ENCODE data around the gene MATN1. TPM values are rescaled to one million over a fixed set of nuclear protein-coding genes. Genes with fewer than 3 reads are reported as not detected.

MATN1 gene
- polyA plus RNA-seq, 2 of the 4 experiments (the other 2 are of a cell fraction): 0.05 to 0.17 TPM

DNA sequence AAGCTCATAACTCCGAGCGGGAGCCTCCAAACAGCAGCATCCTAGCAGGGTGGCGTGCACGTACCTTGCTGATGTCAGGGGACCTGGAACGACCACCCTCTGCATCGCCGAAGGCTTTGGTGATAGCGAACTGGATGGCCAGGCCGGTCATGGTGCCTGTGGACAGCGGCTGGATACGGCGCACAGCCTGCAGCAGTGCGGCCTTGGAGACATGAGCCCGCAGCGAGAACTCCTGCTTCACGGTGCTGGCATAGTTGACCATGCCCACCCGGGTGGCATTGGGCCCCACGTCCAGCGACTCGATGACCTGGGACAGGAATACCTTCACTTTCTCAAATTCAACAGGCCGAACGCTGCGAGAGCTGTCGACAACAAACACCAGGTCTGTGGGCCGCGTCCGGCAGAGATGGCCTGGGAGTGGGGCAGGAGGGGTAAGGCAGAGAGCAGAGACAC lies 2.0 kb downstream of the MATN1 start:
- Histone ChIP-seq H3K4me2 (no peak overlapping the region), H3K4me1 (peaks cover 5% of the 10 kb centered on the region; the same call in 2 of the 3 replicates), H3K4me3 (no peak overlapping the region), H3K9me3 (no peaks in the 10 kb centered on the region), H3K27ac (no peak overlapping the region)
- 95% methylated on average over 18 of the region's 27 CpGs for WGBS (ENCODE audit: missing lambda C conversion rate)
- ChIA-PET CTCF (interaction anchor here (0.6 to 10.8 kb wide), 5 partner anchors 9 to 208 kb away, joined by 3 to 251 read pairs (median 33); no protein-coding TSS in a partner anchor), POLR2A (no interaction called here)
- ATAC-seq: no peak
- no peak for DNase-seq (ENCODE audit: low read depth in 1 of 2, low spot score in 1 of 2)
- FAIRE-seq: no peak
- TF ChIP-seq, protein P1, sequence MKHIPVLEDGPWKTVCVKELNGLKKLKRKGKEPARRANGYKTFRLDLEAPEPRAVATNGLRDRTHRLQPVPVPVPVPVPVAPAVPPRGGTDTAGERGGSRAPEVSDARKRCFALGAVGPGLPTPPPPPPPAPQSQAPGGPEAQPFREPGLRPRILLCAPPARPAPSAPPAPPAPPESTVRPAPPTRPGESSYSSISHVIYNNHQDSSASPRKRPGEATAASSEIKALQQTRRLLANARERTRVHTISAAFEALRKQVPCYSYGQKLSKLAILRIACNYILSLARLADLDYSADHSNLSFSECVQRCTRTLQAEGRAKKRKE (CRISPR knock-in tag; IDR thresholded peaks at IDR 0.05; ENCODE audit: low read depth): no peak
- no peak for TF ChIP-seq BHLHE40 (IDR thresholded peaks at IDR 0.05; ENCODE audit: low read depth, low read length)
- TF ChIP-seq, protein P2, sequence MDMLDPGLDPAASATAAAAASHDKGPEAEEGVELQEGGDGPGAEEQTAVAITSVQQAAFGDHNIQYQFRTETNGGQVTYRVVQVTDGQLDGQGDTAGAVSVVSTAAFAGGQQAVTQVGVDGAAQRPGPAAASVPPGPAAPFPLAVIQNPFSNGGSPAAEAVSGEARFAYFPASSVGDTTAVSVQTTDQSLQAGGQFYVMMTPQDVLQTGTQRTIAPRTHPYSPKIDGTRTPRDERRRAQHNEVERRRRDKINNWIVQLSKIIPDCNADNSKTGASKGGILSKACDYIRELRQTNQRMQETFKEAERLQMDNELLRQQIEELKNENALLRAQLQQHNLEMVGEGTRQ (IDR thresholded peaks at IDR 0.05): no peak
- TF ChIP-seq REST (IDR thresholded peaks at IDR 0.05): no peak
- TF ChIP-seq EP300 (IDR thresholded peaks at IDR 0.05): no peak
- TF ChIP-seq RFX5 (IDR thresholded peaks at IDR 0.05): no peak
- TF ChIP-seq FOSB (CRISPR knock-in tag; IDR thresholded peaks at IDR 0.05): no peak
- no peak for TF ChIP-seq CEBPB (IDR thresholded peaks at IDR 0.05)
- TF ChIP-seq SMC3 (IDR thresholded peaks at IDR 0.05): no peak
- no peak for TF ChIP-seq NPAS2 (CRISPR knock-in tag; IDR thresholded peaks at IDR 0.05; ENCODE audit: borderline replicate concordance)
- TF ChIP-seq RCOR1 (IDR thresholded peaks at IDR 0.05; ENCODE audit: low read depth, low read length): no peak
- no peak for TF ChIP-seq MAFK (IDR thresholded peaks at IDR 0.05; ENCODE audit: partially characterized antibody)
- TF ChIP-seq KDM1A (IDR thresholded peaks at IDR 0.05; ENCODE audit: low read depth): no peak
- no peak for TF ChIP-seq PBX3 (IDR thresholded peaks at IDR 0.05)
- TF ChIP-seq SREBF2 (IDR thresholded peaks at IDR 0.05): no peak
- TF ChIP-seq TP53 (CRISPR knock-in tag; IDR thresholded peaks at IDR 0.05): no peak
- TF ChIP-seq MAZ (IDR thresholded peaks at IDR 0.05; ENCODE audit: borderline replicate concordance, low read depth, low read length): no peak
- TF ChIP-seq, protein P3, sequence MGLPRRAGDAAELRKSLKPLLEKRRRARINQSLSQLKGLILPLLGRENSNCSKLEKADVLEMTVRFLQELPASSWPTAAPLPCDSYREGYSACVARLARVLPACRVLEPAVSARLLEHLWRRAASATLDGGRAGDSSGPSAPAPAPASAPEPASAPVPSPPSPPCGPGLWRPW (IDR thresholded peaks at IDR 0.05): no peak
- no peak for TF ChIP-seq NR3C1 (IDR thresholded peaks at IDR 0.05)
- no peak for TF ChIP-seq JUN (IDR thresholded peaks at IDR 0.05)
